ENCODE results near the gene PIK3C3. TPM values are rescaled to one million over a fixed set of nuclear protein-coding genes. Genes with fewer than 3 reads are reported as not detected.

Gene PIK3C3
- total and polyA plus RNA-seq, 2 experiments from 2014 or later: 24.9 to 54.7 TPM

DNA sequence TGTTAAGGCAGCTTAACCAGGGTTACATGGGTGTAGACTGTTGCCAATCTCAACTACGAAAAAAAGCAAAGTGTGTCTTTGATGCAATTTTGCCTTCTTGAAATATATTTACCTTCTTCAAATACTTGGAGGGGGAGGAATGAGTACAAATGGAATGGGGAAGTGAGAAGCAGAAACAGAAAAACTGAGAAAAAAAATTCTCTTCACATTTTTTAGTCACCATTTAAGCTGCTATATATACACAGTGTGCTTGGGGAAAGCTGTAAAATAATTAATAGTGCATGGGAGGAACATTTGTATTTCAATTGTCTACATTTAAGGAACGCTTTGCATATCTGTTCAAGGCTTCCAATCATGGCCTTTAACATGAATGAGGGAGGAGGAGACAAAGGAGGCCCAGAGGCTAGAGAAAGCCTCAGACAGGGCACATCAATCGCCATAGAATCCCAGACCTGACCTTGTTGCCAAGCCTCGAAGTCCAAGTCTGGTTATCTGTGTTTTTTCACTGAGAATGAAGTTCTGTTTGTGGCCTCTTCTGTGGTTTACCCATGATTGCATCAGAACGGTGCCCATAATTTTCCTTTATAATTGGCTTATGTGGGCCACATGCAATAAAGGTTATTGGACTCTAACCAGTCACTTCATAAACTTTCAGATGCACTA is 158.6 kb downstream of the PIK3C3 start:
- peak overlapping the region; percentile 63 for H2AFZ ChIP-seq
- H3K9me3 ChIP-seq (ENCODE audit: low read depth): no peaks in the 10 kb centered on the region
- 50% methylated on average over 5 of the region's 5 CpGs for WGBS (ENCODE audit: low lambda C conversion rate, missing lambda C conversion rate)
- no peaks in the 10 kb centered on the region for H3K27me3 ChIP-seq
- TF ChIP-seq EZH2phosphoT487 (IDR thresholded peaks at IDR 0.05; ENCODE audit: low read depth, severe bottlenecking, unreplicated experiment) (no peak), CTCF (IDR thresholded peaks at IDR 0.05; ENCODE audit: poor library complexity) (no peak), EZH2 (IDR thresholded peaks at IDR 0.05; ENCODE audit: borderline replicate concordance) (no peak)
- H4K20me1 ChIP-seq (ENCODE audit: insufficient read depth, poor library complexity, severe bottlenecking): no peaks in the 10 kb centered on the region
- H3K4me3 ChIP-seq: no peak overlapping the region
- H3K79me2 ChIP-seq: no peaks in the 10 kb centered on the region
- H3K36me3 ChIP-seq (replicated peaks; ENCODE audit: insufficient read depth, low read depth): no peaks in the 10 kb centered on the region
- H3K4me1 ChIP-seq (ENCODE audit: insufficient read depth): peaks cover 5% of the 10 kb centered on the region
- H3K4me2 ChIP-seq: peak overlapping the region; percentile 23
- no peaks in the 10 kb centered on the region for H3K9me2 ChIP-seq (replicated peaks; ENCODE audit: insufficient read depth)
- DNase-seq (ENCODE audit: low spot score): no peak
- H3K27ac ChIP-seq: peak overlapping the region; percentile 58

GRCh38 chr18:42114310-42114943 is 159.4 kb downstream of the PIK3C3 start:
- H3K9me2 ChIP-seq (replicated peaks; ENCODE audit: insufficient read depth): no peaks in the 10 kb centered on the region
- WGBS (ENCODE audit: low lambda C conversion rate, missing lambda C conversion rate): 22% methylated on average over 7 of the region's 7 CpGs
- no peak for TF ChIP-seq EZH2 (IDR thresholded peaks at IDR 0.05; ENCODE audit: borderline replicate concordance)
- peak; percentile 96 for TF ChIP-seq CTCF (IDR thresholded peaks at IDR 0.05; ENCODE audit: poor library complexity)
- TF ChIP-seq EZH2phosphoT487 (IDR thresholded peaks at IDR 0.05; ENCODE audit: low read depth, severe bottlenecking, unreplicated experiment): no peak
- H4K20me1 ChIP-seq (ENCODE audit: insufficient read depth, poor library complexity, severe bottlenecking): no peaks in the 10 kb centered on the region
- peak overlapping the region; percentile 58 for H3K27ac ChIP-seq
- H3K4me3 ChIP-seq: no peak overlapping the region
- peak overlapping the region; percentile 63 for H2AFZ ChIP-seq
- H3K36me3 ChIP-seq (replicated peaks; ENCODE audit: insufficient read depth, low read depth): no peaks in the 10 kb centered on the region
- H3K9me3 ChIP-seq (ENCODE audit: low read depth): no peaks in the 10 kb centered on the region
- H3K79me2 ChIP-seq: no peaks in the 10 kb centered on the region
- no peaks in the 10 kb centered on the region for H3K27me3 ChIP-seq
- peak; percentile 89 for DNase-seq (ENCODE audit: low spot score)
- H3K4me1 ChIP-seq (ENCODE audit: insufficient read depth): peaks cover 5% of the 10 kb centered on the region
- peak overlapping the region; percentile 23 for H3K4me2 ChIP-seq

DNA sequence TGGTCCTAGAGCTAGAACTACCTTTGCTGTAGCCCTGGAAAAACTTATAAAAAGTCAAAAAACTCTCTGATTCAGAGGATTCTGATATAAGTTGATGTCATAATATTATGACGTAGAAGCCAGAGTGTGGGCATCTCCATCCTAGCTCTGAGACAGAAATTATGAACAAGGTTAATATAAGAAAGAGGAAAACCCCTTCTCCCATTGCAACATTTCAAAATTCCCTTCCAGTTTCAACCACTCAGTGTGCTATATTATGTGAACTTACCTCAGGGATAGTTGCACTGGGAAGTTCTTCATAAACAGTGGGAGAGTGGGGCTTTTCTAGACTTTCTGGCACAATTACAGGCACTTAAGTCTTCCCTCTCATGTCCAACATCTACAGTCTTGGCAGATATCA is 171.6 kb downstream of the PIK3C3 start:
- no peak overlapping the region for H3K4me3 ChIP-seq
- H3K27ac ChIP-seq: no peak overlapping the region
- H3K9me3 ChIP-seq (ENCODE audit: low read depth): no peaks in the 10 kb centered on the region
- 96% methylated on average over 1 of the region's 1 CpG for WGBS (ENCODE audit: low lambda C conversion rate, missing lambda C conversion rate)
- no peaks in the 10 kb centered on the region for H3K27me3 ChIP-seq
- H3K79me2 ChIP-seq: no peaks in the 10 kb centered on the region
- no peaks in the 10 kb centered on the region for H3K4me1 ChIP-seq (ENCODE audit: insufficient read depth)
- no peaks in the 10 kb centered on the region for H3K9me2 ChIP-seq (replicated peaks; ENCODE audit: insufficient read depth)
- TF ChIP-seq EZH2phosphoT487 (IDR thresholded peaks at IDR 0.05; ENCODE audit: low read depth, severe bottlenecking, unreplicated experiment) (no peak), CTCF (IDR thresholded peaks at IDR 0.05; ENCODE audit: poor library complexity) (no peak), EZH2 (IDR thresholded peaks at IDR 0.05; ENCODE audit: borderline replicate concordance) (no peak)
- H3K4me2 ChIP-seq: no peak overlapping the region
- no peaks in the 10 kb centered on the region for H3K36me3 ChIP-seq (replicated peaks; ENCODE audit: insufficient read depth, low read depth)
- H4K20me1 ChIP-seq (ENCODE audit: insufficient read depth, poor library complexity, severe bottlenecking): no peaks in the 10 kb centered on the region
- no peak overlapping the region for H2AFZ ChIP-seq
- DNase-seq (ENCODE audit: low spot score): no peak
